HEK293T (cell line): Measurements from ENCODE around the gene HLA-E.

Source experiments
- ARNT ChIP-seq: fragments of 450-650 bp; IDR thresholded peaks from 2 replicates; pipeline ENCODE4 v1.6.1; 2017; ENCODE audit warnings: mild to moderate bottlenecking
- BHLHE40 ChIP-seq: fragments of 450-650 bp; IDR thresholded peaks from 2 replicates; pipeline ENCODE4 v1.6.1; 2016; ENCODE audit warnings: mild to moderate bottlenecking, moderate library complexity, borderline replicate concordance
- ELF4 ChIP-seq: fragments of 450-650 bp; IDR thresholded peaks from 2 replicates; pipeline ENCODE4 v1.6.1; 2017; ENCODE audit warnings: antibody characterized with exemption
- FOXA1 ChIP-seq: fragments of 450-650 bp; IDR thresholded peaks from 2 replicates; pipeline ENCODE4 v1.6.1; 2016; ENCODE audit warnings: mild to moderate bottlenecking
- FOXK2 ChIP-seq: fragments of 450-650 bp; IDR thresholded peaks from 2 replicates; pipeline ENCODE4 v1.6.1; 2016; ENCODE audit warnings: mild to moderate bottlenecking
- FOXM1 ChIP-seq: fragments of 450-650 bp; IDR thresholded peaks from 2 replicates; pipeline ENCODE4 v1.6.1; 2017; ENCODE audit warnings: mild to moderate bottlenecking, borderline replicate concordance
- HDGF ChIP-seq: fragments of 450-650 bp; IDR thresholded peaks from 2 replicates; pipeline ENCODE4 v1.6.1; 2017; ENCODE audit warnings: antibody characterized with exemption, borderline replicate concordance
- L3MBTL2 ChIP-seq: fragments of 450-650 bp; conservative IDR thresholded peaks from 2 replicates; pipeline ENCODE4 v1.6.1; 2016; ENCODE audit warnings: mild to moderate bottlenecking
- LEF1 ChIP-seq: fragments of 450-650 bp; IDR thresholded peaks from 2 replicates; pipeline ENCODE4 v1.6.1; 2017; ENCODE audit warnings: mild to moderate bottlenecking, borderline replicate concordance
- PKNOX1 ChIP-seq: fragments of 450-650 bp; IDR thresholded peaks from 2 replicates; pipeline ENCODE4 v1.6.1; 2016
- SP1 ChIP-seq: fragments of 450-650 bp; IDR thresholded peaks from 2 replicates; pipeline ENCODE4 v1.6.1; 2017
- SUZ12 ChIP-seq: fragments of 450-650 bp; IDR thresholded peaks from 2 replicates; pipeline ENCODE4 v1.6.1; 2016; ENCODE audit warnings: mild to moderate bottlenecking
- TARDBP ChIP-seq: fragments of 450-650 bp; IDR thresholded peaks from 2 replicates; pipeline ENCODE4 v1.6.1; 2016
- ZNF384 ChIP-seq: fragments of 450-650 bp; IDR thresholded peaks from 2 replicates; pipeline ENCODE4 v1.6.1; 2016

DNA sequence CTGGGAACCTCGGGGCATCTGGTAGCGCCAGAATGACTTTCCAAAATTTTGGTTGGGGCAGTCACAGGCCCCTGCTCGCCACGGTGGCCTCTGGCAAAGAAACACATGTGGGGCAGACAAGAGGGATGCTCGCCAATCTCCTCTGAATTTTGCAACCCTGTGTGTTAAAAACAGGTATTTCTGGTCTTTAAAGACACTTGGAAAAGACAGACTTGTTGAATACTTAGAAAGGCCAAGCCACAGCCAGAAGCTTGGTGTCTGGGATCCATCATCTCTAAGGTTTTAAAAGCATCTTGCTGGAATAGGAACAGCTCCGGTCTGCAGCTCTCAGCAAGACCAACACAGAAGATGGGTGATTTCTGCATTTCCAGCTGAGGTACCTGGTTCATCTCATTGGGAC lies 31.2 kb downstream of the HLA-E start:
- TF ChIP-seq BHLHE40 (no peak), PKNOX1 (no peak), FOXK2 (no peak), ELF4 (no peak), SP1 (no peak), L3MBTL2 (no peak), TARDBP (no peak), HDGF (no peak), LEF1 (no peak), SUZ12 (no peak), ZNF384 (no peak), FOXM1 (no peak), FOXA1 (no peak), ARNT (no peak)
